Measurements from ENCODE around the gene LRRC52.

Gene LRRC52

DNA sequence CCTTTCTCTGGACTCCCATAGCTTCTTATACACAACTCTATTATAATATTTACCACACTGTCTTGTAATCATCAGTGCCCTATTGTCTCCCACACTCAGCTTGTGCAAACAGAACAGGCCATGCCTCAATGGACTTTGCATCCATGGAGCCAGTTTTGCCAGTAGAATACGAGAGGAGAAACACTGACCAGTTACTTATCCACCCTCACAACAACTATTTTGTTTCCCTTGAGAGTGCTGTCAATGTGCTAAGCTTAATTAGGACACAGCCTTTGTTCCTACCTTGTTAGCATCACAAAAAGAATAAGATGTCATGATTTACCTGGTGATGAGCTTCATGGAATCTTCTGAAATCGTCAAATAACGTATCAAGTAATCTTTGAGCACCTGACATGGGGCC lies 18.1 kb upstream of the LRRC52 start:
- Mint-ChIP-seq H3K27me3 (peaks cover 51% of the 10 kb centered on the region), H3K4me3 (no peak overlapping the region), H3K27ac (no peak overlapping the region), H3K4me1 (ENCODE audit: low read depth) (no peaks in the 10 kb centered on the region), H3K36me3 (ENCODE audit: low read depth) (no peaks in the 10 kb centered on the region), H3K9me3 (peaks cover 12% of the 10 kb centered on the region)

DNA sequence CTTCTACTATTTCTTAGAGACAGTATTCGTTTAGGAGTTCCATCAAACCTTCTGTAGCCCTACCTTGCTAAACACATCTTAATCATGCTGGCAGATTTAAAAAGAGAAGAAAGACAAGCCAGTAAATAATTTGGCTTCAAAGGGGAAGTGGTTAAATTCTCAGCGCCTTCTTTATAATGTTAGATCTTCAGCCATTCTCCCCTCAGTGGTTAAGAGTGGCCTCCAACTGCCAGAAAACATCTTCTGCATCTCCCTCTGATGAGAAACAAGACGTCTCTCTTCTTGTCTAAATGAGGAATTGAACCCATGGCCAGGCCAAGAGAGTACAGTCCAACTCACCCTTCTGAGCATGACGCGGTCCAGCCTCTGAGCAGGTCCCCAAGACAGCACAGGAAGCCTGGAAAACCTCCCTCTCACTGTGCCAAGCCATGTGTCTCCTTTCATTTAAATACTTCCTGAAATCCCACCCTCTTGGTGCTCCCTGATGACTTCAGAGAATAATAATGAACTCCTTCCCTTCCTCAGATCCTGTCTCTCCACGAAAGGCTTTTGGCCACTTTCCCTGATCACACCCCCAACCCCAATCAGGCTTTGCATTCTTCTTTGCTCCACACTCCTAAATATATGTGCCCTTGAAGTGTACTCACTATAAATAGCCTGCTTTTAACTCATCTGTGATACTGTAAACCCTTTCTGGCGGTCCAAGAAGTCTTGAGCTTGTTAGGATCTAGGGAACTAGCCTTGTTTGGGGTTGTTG lies 16.4 kb upstream of the LRRC52 start:
- H3K9me3 Mint-ChIP-seq = peaks cover 2% of the 10 kb centered on the region
- H3K4me1 Mint-ChIP-seq (ENCODE audit: low read depth) = no peaks in the 10 kb centered on the region
- no peak overlapping the region for H3K4me3 Mint-ChIP-seq
- H3K36me3 Mint-ChIP-seq (ENCODE audit: low read depth) = no peaks in the 10 kb centered on the region
- no peak overlapping the region for H3K27ac Mint-ChIP-seq
- H3K27me3 Mint-ChIP-seq = peaks cover 49% of the 10 kb centered on the region

DNA sequence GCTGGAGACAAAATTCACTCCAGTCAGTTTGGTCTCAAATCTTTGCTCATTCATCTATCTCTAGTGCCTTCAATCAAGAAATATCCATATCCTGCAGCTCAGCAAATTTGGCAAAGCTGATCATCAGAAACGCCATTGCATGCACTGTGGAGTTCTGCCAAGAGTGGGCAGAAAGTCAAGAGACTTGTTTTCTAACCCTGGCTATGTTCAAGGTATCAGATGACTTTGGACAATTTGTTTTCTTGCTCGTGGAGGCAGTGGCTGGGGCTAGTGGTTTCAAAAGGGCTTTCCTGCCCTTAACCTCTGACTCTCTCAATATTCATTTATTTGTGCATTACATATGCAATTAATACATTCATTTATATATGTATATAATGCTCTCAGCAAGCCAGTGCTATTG lies 12.8 kb upstream of the LRRC52 start:
- Mint-ChIP-seq H3K36me3 (ENCODE audit: low read depth) (no peaks in the 10 kb centered on the region), H3K4me3 (no peak overlapping the region), H3K4me1 (ENCODE audit: low read depth) (no peaks in the 10 kb centered on the region), H3K27me3 (peaks cover 55% of the 10 kb centered on the region), H3K9me3 (no peaks in the 10 kb centered on the region), H3K27ac (no peak overlapping the region)

DNA sequence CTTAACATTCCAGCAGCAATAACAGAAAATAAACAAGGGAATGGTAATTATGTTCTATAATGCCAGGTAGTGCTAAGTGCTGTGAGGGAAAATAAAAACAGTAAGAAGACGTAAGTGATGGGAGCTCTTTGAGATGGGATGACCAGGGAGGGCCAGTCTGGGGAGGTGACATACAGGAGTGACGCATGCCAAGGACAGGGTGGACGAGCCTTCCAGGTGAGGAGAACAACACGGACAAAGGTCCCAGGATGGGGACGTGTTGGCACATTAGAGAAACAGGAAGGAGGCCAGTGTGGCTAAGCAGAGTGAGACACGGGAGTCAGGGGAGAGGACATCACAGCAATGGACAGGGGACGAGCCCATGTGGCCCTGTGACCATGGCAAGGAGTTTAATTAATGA lies 11.7 kb upstream of the LRRC52 start:
- Mint-ChIP-seq H3K36me3 (ENCODE audit: low read depth) (no peaks in the 10 kb centered on the region), H3K4me3 (no peak overlapping the region), H3K27me3 (peaks cover 55% of the 10 kb centered on the region), H3K27ac (no peak overlapping the region), H3K9me3 (no peaks in the 10 kb centered on the region), H3K4me1 (ENCODE audit: low read depth) (no peaks in the 10 kb centered on the region)

DNA sequence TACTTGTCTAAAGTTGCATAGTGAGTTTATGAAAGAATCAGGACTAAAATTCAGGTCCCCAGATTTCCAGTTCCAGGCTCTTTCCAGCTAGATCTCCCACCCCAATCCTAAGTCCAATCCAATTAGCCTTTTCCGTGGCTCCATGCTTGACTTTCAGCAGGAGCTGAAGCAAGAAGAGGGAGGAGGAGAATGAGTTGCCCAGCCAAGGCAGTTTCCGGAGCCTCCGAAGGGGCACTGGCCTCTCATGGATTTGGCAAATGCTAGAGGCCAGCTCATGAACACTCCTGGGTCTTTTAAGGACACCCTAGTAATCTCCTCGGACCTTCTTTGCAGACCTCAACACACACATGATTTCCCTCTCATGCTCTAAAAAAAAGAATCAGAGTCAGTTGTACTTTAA lies 10.5 kb upstream of the LRRC52 start:
- Mint-ChIP-seq H3K4me3 (no peak overlapping the region), H3K27ac (no peak overlapping the region), H3K4me1 (ENCODE audit: low read depth) (no peaks in the 10 kb centered on the region), H3K27me3 (peaks cover 57% of the 10 kb centered on the region), H3K36me3 (ENCODE audit: low read depth) (no peaks in the 10 kb centered on the region), H3K9me3 (no peaks in the 10 kb centered on the region)

DNA sequence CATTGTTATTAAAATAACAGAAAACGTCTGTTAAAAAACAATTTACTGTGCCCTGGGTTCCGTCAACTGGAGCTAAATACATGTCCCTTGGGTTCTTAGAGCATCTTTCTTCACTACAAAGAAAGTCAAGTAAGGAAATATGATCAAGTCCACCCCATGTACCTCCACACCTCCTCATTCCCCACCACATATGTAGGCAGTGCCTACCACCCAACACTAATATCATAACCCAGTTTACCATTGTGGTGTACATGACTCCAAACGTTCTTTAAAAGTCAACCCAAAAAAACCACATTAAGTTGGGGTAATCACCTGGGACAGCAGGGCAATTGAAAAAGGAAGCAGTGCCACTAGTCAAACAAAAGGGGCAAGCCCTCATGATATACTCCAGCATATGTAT lies 7.8 kb upstream of the LRRC52 start:
- no peaks in the 10 kb centered on the region for H3K9me3 Mint-ChIP-seq
- no peaks in the 10 kb centered on the region for H3K36me3 Mint-ChIP-seq (ENCODE audit: low read depth)
- peaks cover 67% of the 10 kb centered on the region for H3K27me3 Mint-ChIP-seq
- H3K27ac Mint-ChIP-seq = no peak overlapping the region
- no peak overlapping the region for H3K4me3 Mint-ChIP-seq
- no peaks in the 10 kb centered on the region for H3K4me1 Mint-ChIP-seq (ENCODE audit: low read depth)

DNA sequence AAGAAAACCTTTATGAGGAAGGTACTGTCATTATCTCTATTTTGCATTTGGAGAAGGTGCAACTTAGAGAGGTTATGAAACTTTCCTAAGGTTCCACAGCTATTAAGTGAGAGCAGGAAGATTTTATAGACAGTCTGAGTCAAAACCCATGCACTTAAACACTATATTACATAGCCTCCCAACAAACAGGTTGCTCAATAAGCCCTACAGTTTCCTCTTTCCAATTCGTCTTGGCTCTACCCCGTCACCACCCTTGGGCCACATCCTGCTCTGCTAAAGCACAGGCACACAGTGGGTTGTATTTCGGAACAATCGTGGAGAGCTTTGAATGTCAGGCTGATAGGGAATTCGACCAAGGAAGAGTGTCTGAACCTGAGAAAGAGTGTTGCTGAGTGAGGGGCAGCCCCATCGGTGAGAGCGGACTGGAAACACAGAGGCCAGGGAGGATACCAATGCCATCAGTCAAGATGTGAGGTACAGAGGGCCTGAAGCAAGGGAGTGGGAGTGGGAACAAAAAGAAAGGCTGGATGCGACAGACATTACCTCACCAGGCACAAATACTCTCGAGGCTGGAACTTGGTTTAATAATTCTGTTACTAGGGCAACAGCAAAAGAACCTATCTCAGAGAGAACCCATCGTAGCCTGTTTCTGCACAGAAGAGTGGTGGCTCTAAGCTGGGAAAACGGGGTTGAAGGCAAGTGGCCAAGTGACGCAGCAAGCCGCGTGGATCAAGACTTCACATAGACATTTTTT lies 6.3 kb upstream of the LRRC52 start:
- H3K4me3 Mint-ChIP-seq = no peak overlapping the region
- no peak overlapping the region for H3K27ac Mint-ChIP-seq
- no peaks in the 10 kb centered on the region for H3K4me1 Mint-ChIP-seq (ENCODE audit: low read depth)
- no peaks in the 10 kb centered on the region for H3K9me3 Mint-ChIP-seq
- peaks cover 62% of the 10 kb centered on the region for H3K27me3 Mint-ChIP-seq
- H3K36me3 Mint-ChIP-seq (ENCODE audit: low read depth) = no peaks in the 10 kb centered on the region

DNA sequence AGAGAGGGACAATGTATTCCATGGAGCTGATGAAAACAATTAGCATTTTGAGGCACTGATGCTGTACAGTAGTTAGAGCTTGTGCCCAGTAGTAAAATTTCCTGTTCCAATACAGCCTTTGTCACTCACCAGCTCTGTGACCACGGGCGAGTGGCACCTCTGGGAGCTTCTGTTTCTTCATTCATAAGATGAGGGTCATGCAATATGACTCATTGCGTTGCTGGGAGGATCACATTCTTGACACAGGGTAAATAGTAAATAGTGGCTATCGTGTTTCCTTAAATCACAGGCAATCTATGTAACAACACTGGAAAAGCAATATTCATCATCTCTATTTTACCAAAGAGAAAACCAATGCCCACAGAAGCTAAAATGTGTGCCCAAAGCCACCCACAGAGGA lies 4.5 kb upstream of the LRRC52 start:
- H3K27me3 Mint-ChIP-seq = peaks cover 65% of the 10 kb centered on the region

DNA sequence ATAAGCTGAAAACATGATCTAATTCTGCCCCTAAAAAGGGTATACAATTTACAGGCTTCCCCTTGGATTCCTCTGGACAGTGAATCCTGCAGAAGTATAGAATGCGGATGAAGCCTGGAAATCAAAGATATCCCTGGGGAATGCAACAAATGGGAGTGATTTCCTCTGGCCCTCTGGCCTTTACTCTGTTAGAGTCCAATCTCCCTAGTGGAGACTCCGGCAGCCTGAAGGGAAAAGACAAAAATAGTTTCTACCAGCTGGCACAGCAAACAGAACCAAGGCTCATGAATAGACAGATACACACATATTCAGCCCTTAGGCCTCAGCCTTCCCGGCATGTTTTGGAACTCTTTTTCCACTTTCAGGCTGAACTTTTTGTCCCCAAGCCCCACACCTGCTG lies 3.9 kb upstream of the LRRC52 start:
- H3K27me3 Mint-ChIP-seq = peaks cover 66% of the 10 kb centered on the region
- no peaks in the 10 kb centered on the region for H3K9me3 Mint-ChIP-seq
- H3K27ac Mint-ChIP-seq = no peak overlapping the region
- no peaks in the 10 kb centered on the region for H3K4me1 Mint-ChIP-seq (ENCODE audit: low read depth)
- no peaks in the 10 kb centered on the region for H3K36me3 Mint-ChIP-seq (ENCODE audit: low read depth)
- H3K4me3 Mint-ChIP-seq = no peak overlapping the region

More for the DNA sequence above, 4.5 kb upstream of the LRRC52 start:
- Mint-ChIP-seq H3K9me3 (no peaks in the 10 kb centered on the region), H3K4me3 (no peak overlapping the region), H3K4me1 (ENCODE audit: low read depth) (no peaks in the 10 kb centered on the region), H3K27ac (no peak overlapping the region), H3K36me3 (ENCODE audit: low read depth) (no peaks in the 10 kb centered on the region)

DNA sequence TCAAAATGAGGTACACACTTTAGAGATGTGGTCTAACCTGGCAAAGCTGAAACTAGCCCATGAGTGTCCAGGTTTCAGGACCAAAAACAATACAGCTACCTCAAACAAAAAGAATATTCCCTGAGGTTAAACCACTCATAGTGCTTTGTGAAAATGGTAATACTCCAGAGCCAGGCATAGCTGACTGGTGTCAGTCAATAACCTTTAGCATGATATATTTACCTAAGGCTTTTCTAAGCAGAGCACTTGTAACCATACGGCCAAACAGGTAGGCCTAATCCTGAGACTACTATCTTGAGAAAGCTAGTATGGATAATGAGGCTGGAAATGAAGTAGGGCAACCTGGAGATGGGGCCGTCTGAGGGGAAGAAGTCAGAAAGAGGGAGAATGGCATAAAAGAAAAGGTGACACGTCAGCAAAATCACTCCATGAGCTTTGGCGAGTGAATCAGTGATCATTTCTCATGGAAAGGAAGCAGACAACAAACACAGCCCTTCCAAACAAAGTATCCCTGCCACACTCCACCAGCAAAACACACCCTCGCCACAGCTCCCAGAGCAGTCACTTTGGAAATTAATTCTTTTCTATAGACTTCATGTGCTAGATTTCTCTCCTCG lies 1.7 kb upstream of the LRRC52 start:
- H3K4me3 Mint-ChIP-seq = no peak overlapping the region
- peaks cover 69% of the 10 kb centered on the region for H3K27me3 Mint-ChIP-seq
- H3K27ac Mint-ChIP-seq = no peak overlapping the region
- H3K4me1 Mint-ChIP-seq (ENCODE audit: low read depth) = no peaks in the 10 kb centered on the region
- H3K9me3 Mint-ChIP-seq = no peaks in the 10 kb centered on the region
- H3K36me3 Mint-ChIP-seq (ENCODE audit: low read depth) = no peaks in the 10 kb centered on the region

DNA sequence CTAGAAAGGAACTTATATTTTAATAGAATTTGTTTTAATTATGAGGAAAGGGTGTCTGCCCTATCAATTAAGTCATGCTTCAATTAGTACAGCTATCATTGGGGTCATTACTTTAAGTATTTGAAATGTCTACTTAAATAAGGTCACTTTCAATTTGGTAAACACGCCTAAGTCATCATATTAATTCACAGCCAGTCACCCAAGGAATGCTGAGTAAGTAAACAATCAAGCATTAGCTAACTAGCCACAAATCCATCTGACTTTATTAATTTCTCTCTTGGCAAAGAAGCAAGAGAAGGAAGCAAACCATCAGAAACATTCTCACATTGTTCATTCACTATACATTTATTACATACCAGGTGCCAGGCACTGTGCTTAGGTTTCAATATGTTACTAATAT lies 1.2 kb upstream of the LRRC52 start:
- Mint-ChIP-seq H3K36me3 (ENCODE audit: low read depth) (no peaks in the 10 kb centered on the region), H3K4me3 (no peak overlapping the region), H3K27ac (no peak overlapping the region), H3K9me3 (no peaks in the 10 kb centered on the region), H3K27me3 (peaks cover 67% of the 10 kb centered on the region), H3K4me1 (ENCODE audit: low read depth) (no peaks in the 10 kb centered on the region)

DNA sequence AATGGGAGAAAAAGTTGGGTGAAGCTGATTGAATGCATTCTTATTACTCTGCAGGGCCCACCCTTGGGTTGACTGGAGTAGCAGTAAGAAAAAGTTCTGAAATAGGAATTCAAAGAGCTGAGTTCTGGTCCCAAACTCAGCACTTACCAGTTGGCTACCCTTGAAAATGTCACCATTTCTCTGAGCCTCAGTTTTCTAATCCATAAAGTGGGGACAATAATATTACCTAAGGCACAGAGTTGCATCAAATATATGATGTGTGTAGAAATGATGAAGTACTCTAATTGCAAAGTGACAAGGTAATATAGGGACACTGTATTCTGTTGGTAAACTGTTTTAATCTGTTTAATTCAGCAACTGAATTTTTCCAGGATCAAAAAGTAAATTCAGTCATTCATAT lies 1.2 kb downstream of the LRRC52 start:
- Mint-ChIP-seq H3K36me3 (ENCODE audit: low read depth) (no peaks in the 10 kb centered on the region), H3K27me3 (peaks cover 64% of the 10 kb centered on the region), H3K4me3 (no peak overlapping the region), H3K27ac (no peak overlapping the region), H3K4me1 (ENCODE audit: low read depth) (no peaks in the 10 kb centered on the region), H3K9me3 (no peaks in the 10 kb centered on the region)

DNA sequence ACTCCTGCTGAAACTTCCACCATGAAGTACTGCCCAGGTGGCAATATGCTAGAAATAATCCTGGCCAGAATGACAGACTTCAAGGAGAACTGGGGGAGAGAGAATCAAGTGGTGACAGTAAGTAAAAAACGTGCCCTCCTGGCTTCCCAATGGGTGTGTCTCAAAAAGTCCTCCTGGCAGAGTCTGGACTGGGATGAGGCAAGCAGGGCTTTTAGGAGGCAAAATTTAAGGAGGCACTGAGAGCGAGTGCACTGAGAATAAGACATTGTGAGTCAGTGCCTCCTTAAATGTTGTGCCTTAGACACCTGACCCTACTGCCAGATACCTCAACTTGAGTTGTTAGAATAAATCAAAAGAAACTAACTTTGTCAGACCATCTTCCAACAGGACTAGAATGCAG lies 2.2 kb downstream of the LRRC52 start:
- Mint-ChIP-seq H3K27ac (no peak overlapping the region), H3K4me3 (no peak overlapping the region)

DNA sequence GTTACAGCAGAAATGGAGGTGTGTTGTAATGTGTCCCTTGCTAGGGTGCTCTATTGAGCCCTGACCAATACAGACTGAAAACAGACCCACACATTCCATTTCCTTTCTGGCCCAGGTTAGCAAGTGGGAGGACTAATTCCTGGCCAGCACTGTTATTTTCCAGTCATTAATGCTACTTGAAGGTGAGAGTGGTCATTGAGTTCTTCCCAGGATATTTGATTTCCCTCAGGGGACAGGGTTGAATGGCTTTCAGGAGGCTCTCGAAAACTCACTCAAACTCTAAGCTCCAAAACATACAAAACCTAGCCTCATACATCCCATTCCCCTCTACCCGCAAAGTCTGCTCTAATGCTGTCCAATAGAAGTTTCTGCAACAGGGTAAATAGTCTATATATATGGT lies 6.2 kb downstream of the LRRC52 start:
- no peaks in the 10 kb centered on the region for H3K4me1 Mint-ChIP-seq (ENCODE audit: low read depth)
- H3K36me3 Mint-ChIP-seq (ENCODE audit: low read depth) = no peaks in the 10 kb centered on the region
- no peak overlapping the region for H3K27ac Mint-ChIP-seq
- no peak overlapping the region for H3K4me3 Mint-ChIP-seq
- H3K27me3 Mint-ChIP-seq = peaks cover 48% of the 10 kb centered on the region
- no peaks in the 10 kb centered on the region for H3K9me3 Mint-ChIP-seq

More for the DNA sequence above, 2.2 kb downstream of the LRRC52 start:
- Mint-ChIP-seq H3K9me3 (no peaks in the 10 kb centered on the region), H3K36me3 (ENCODE audit: low read depth) (no peaks in the 10 kb centered on the region), H3K4me1 (ENCODE audit: low read depth) (no peaks in the 10 kb centered on the region), H3K27me3 (peaks cover 58% of the 10 kb centered on the region)

DNA sequence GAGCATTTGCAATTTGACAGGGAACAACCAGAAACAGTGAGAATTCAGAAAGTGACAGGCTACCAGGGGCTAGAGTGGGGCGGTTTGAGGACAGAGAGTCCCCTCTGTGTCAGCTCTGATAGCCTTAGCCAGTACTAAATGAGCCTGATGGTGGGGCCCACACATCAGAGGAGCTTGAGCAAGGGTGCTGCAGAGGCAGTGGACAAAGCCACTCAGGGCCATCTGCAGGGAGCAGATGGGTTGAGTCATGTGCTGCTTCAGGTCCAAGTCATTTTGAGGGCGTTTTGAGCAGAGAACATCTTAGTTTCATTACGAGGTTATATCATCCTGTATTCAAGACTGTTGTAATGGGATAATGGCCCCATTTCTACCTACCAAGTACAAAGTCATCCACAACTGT lies 7.7 kb downstream of the LRRC52 start:
- Mint-ChIP-seq H3K4me3 (no peak overlapping the region), H3K27me3 (peaks cover 40% of the 10 kb centered on the region), H3K36me3 (ENCODE audit: low read depth) (no peaks in the 10 kb centered on the region), H3K27ac (no peak overlapping the region), H3K4me1 (ENCODE audit: low read depth) (no peaks in the 10 kb centered on the region), H3K9me3 (no peaks in the 10 kb centered on the region)

Measured in stimulated activated naive CD8-positive, alpha-beta T cell treated with anti-CD3 and anti-CD28 coated beads, Interleukin-15, Interleukin-2, amounts not matched to agents 100 ng/mL and 50 ng/mL, for 24 hours (primary cell).